ENCODE results near the gene TBC1D2. TPM values are rescaled to one million over a fixed set of nuclear protein-coding genes. Genes with fewer than 3 reads are reported as not detected.
"Not testable (repeated sequence)": the region's sequence is repeated elsewhere in the genome, so short reads cannot be mapped to it uniquely, and the experiment has no call there.

The TBC1D2 gene
- total RNA-seq, 4 donors from 2014 or later, result 37.7 to 109 (median 55.8) TPM

DNA sequence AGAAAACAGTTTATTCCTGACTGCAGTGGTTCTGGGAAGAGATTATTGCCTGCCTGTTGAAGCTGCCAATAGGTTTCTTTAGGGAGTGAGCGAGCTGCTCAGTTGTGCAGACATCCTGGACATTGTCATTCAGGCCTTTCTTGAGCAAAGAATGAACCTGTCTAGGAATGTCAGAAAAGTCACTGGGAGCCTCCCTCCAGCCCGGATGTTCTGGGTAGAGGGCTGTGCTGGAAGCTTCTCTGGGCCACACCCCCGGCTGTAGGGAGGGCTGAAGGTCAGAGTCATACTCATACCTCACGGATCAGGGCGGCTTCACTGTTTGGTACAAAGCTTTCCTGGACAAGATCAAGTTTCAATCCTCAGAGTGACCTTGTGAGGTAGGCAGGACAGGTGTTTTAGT, 33.4 kb upstream of the TBC1D2 start:
- 53% methylated on average over 5 of the region's 5 CpGs; no CpG with 5 or more reads in 1 of the 2 donors for WGBS, 2 donors (ENCODE audit: low coverage in 1 of 2)
- TF ChIP-seq EP300 (IDR thresholded peaks at IDR 0.05; ENCODE audit: low read depth), result no peak
- no peak for TF ChIP-seq POLR2A (IDR thresholded peaks at IDR 0.05)
- TF ChIP-seq POLR2AphosphoS5 (IDR thresholded peaks at IDR 0.05), result no peak
- TF ChIP-seq, protein P1, sequence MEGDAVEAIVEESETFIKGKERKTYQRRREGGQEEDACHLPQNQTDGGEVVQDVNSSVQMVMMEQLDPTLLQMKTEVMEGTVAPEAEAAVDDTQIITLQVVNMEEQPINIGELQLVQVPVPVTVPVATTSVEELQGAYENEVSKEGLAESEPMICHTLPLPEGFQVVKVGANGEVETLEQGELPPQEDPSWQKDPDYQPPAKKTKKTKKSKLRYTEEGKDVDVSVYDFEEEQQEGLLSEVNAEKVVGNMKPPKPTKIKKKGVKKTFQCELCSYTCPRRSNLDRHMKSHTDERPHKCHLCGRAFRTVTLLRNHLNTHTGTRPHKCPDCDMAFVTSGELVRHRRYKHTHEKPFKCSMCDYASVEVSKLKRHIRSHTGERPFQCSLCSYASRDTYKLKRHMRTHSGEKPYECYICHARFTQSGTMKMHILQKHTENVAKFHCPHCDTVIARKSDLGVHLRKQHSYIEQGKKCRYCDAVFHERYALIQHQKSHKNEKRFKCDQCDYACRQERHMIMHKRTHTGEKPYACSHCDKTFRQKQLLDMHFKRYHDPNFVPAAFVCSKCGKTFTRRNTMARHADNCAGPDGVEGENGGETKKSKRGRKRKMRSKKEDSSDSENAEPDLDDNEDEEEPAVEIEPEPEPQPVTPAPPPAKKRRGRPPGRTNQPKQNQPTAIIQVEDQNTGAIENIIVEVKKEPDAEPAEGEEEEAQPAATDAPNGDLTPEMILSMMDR (IDR thresholded peaks at IDR 0.05), result no peak
- intact Hi-C loops (cut with DNase I; ENCODE audit: low total_unique reads), result no loop called here
- H3K4me3 ChIP-seq, result no peak overlapping the region
- no peaks in the 10 kb centered on the region for H3K9me3 ChIP-seq
- DNase-seq, result peak; percentile 52
- no peaks in the 10 kb centered on the region for H3K4me1 ChIP-seq
- in situ Hi-C loops (cut with MboI; ENCODE audit: low pct_ligation_motif_present in 1 of 4, low pct_unique_long_range_greater_than_20kb in 1 of 4, low sequenced_read_pairs in 3 of 4), result loop anchor here in 1 of 4 donors (25.0 kb wide), 1 partner anchor 577 kb away; no protein-coding TSS in a partner anchor
- no peaks in the 10 kb centered on the region for H3K36me3 ChIP-seq
- H3K27ac ChIP-seq, result no peak overlapping the region
- H3K27me3 ChIP-seq, result no peaks in the 10 kb centered on the region

DNA sequence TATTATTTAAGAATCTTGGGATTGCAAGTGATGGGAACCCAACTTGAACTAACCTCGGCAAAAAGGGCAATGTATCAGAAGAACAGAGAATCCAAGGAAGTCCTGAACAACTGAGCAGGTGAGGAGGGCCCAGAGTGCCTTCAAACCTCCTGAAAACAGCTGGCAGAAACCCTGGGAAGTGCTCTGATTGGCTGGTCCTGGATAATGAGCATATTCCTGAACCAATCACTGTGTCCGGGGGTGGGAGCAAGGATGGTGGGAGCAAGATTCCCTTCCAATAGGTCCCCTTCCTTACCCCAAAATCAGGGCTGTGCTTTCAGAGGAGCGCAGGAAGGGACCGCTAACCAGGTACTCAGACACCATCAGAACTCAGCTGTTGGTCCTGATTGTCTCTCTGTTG, 31.9 kb upstream of the TBC1D2 start:
- Histone ChIP-seq H3K36me3 (no peaks in the 10 kb centered on the region), H3K4me3 (no peak overlapping the region), H3K27ac (no peak overlapping the region), H3K27me3 (peaks cover 4% of the 10 kb centered on the region), H3K4me1 (no peaks in the 10 kb centered on the region), H3K9me3 (no peaks in the 10 kb centered on the region)
- 96 to 100% methylated on average over 3 to 4 of the region's 4 CpGs for WGBS, 2 donors (ENCODE audit: low coverage in 1 of 2)
- in situ Hi-C loops (cut with MboI; ENCODE audit: low pct_ligation_motif_present in 1 of 4, low pct_unique_long_range_greater_than_20kb in 1 of 4, low sequenced_read_pairs in 3 of 4) (loop anchor here in 1 of 4 donors (25.0 kb wide), 1 partner anchor 575 kb away; no protein-coding TSS in a partner anchor), intact Hi-C loops (cut with DNase I; ENCODE audit: low total_unique reads) (no loop called here)
- no peak for DNase-seq
- no peak for TF ChIP-seq POLR2A (IDR thresholded peaks at IDR 0.05)
- TF ChIP-seq, protein P1 (IDR thresholded peaks at IDR 0.05), result no peak
- no peak for TF ChIP-seq EP300 (IDR thresholded peaks at IDR 0.05; ENCODE audit: low read depth)
- no peak for TF ChIP-seq POLR2AphosphoS5 (IDR thresholded peaks at IDR 0.05)

DNA sequence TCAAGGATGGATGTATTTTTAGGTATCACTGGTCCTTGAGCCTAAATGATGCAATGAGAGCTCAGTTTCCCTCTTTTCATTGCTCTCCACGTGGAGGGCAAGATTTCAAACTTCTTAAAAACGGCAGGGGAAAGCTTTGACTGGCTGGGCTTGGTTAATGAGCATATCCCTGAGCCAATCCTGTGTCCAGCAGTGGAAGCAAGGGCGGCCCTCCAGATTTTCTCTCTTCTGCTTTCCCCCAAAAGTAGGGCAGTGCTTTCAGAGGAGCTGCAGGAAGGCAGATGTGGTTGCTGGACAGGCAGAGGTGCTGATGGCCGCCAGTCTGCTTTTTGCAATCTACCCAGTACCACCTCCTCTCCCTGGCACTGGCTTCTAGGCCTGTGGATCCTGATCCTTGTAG, 30.0 kb upstream of the TBC1D2 start:
- Histone ChIP-seq H3K36me3 (no peaks in the 10 kb centered on the region), H3K27me3 (peaks cover 5% of the 10 kb centered on the region), H3K9me3 (no peaks in the 10 kb centered on the region), H3K4me3 (no peak overlapping the region), H3K4me1 (no peaks in the 10 kb centered on the region), H3K27ac (no peak overlapping the region)
- intact Hi-C loops (cut with DNase I; ENCODE audit: low total_unique reads) (no loop called here), in situ Hi-C loops (cut with MboI; ENCODE audit: low pct_ligation_motif_present in 1 of 4, low pct_unique_long_range_greater_than_20kb in 1 of 4, low sequenced_read_pairs in 3 of 4) (loop anchor here in 1 of 4 donors (25.0 kb wide), 1 partner anchor 573 kb away; no protein-coding TSS in a partner anchor)
- DNase-seq, result no peak
- TF ChIP-seq POLR2A (IDR thresholded peaks at IDR 0.05) (no peak), EP300 (IDR thresholded peaks at IDR 0.05; ENCODE audit: low read depth) (no peak), POLR2AphosphoS5 (IDR thresholded peaks at IDR 0.05) (no peak)
- TF ChIP-seq, protein P1 (IDR thresholded peaks at IDR 0.05), result no peak
- WGBS, 2 donors (ENCODE audit: low coverage in 1 of 2), result 40 to 75% methylated on average over 2 to 4 of the region's 4 CpGs

DNA sequence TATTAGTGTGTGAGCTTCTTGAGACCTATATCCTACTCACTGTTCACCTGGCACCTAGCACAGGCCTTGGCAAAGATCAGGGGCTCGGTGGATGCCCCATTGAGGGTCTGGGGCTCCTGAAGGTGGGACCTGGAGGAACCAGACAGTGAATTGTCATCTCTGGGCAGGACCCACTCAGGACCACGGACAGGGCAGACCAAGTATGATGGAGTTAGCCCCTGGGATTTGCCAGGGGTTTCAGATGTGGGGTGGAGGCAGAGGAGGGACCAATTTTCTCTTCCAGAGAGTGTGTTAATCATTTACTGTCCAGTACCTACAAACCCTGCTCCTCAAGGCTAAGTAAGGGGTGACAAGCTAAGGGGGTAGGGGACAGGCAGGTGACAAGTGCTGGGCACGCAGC, 29.3 kb upstream of the TBC1D2 start:
- TF ChIP-seq, protein P1 (IDR thresholded peaks at IDR 0.05), result no peak
- TF ChIP-seq EP300 (IDR thresholded peaks at IDR 0.05; ENCODE audit: low read depth) (no peak), POLR2A (IDR thresholded peaks at IDR 0.05) (no peak), POLR2AphosphoS5 (IDR thresholded peaks at IDR 0.05) (no peak)
- H3K4me1 ChIP-seq, result no peaks in the 10 kb centered on the region
- 67 to 73% methylated on average over 1 to 3 of the region's 3 CpGs for WGBS, 2 donors (ENCODE audit: low coverage in 1 of 2)
- H3K36me3 ChIP-seq, result no peaks in the 10 kb centered on the region
- H3K4me3 ChIP-seq, result no peak overlapping the region
- intact Hi-C loops (cut with DNase I; ENCODE audit: low total_unique reads), result loop anchor here (5.0 kb wide), 1 partner anchor 47 kb away; no protein-coding TSS in a partner anchor
- peaks cover 9% of the 10 kb centered on the region for H3K27me3 ChIP-seq
- no peak overlapping the region for H3K27ac ChIP-seq
- H3K9me3 ChIP-seq, result no peaks in the 10 kb centered on the region
- no peak for DNase-seq
- in situ Hi-C loops (cut with MboI; ENCODE audit: low pct_ligation_motif_present in 1 of 4, low pct_unique_long_range_greater_than_20kb in 1 of 4, low sequenced_read_pairs in 3 of 4), result loop anchor here in 1 of 4 donors (25.0 kb wide), 1 partner anchor 572 kb away; no protein-coding TSS in a partner anchor

DNA sequence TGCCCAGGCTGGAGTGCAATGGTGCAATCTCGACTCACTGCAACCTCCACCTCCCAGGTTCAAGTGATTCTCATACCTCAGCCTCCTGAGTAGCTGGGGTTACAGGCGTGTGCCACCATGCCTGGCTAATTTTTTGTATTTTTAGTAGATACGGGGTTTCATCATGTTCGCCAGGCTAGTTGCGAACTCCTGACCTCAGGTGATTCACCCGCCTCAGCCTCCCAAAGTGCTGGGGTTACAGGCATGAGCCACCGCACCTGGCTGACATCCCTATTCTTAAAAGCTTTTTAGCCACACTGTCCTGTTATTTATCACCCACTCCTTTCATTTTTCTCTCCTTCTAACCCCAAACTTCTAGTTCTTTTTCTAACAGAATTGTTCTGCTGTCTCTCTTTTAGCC, 27.7 kb upstream of the TBC1D2 start:
- not testable (repeated sequence) for H3K4me3 ChIP-seq, H3K36me3 ChIP-seq, H3K4me1 ChIP-seq, H3K9me3 ChIP-seq, H3K27ac ChIP-seq, DNase-seq
- peaks cover 18% of the 10 kb centered on the region for H3K27me3 ChIP-seq
- in situ Hi-C loops (cut with MboI; ENCODE audit: low pct_ligation_motif_present in 1 of 4, low pct_unique_long_range_greater_than_20kb in 1 of 4, low sequenced_read_pairs in 3 of 4) (loop anchor here in 1 of 4 donors (25.0 kb wide), 1 partner anchor 571 kb away; no protein-coding TSS in a partner anchor), intact Hi-C loops (cut with DNase I; ENCODE audit: low total_unique reads) (loop anchor here (5.0 kb wide), 1 partner anchor 46 kb away; no protein-coding TSS in a partner anchor)
- WGBS, 2 donors (ENCODE audit: low coverage in 1 of 2), result 58 to 67% methylated on average over 5 to 7 of the region's 7 CpGs

Measured in transverse colon (tissue), 4 donors.